HG03039 (cell line): ENCODE results near the gene CDCP2.
"Not testable (repeated sequence)": the region's sequence is repeated elsewhere in the genome, so short reads cannot be mapped to it uniquely, and the experiment has no call there.

Source experiments
- ATAC-seq: cut with Tn5 transposase; IDR thresholded peaks from one replicate; pipeline ENCODE4 v1.9.1; 2021; ENCODE audit warnings: mild to moderate bottlenecking, moderate library complexity; ENCODE audit not compliant: unreplicated experiment

Gene CDCP2

DNA sequence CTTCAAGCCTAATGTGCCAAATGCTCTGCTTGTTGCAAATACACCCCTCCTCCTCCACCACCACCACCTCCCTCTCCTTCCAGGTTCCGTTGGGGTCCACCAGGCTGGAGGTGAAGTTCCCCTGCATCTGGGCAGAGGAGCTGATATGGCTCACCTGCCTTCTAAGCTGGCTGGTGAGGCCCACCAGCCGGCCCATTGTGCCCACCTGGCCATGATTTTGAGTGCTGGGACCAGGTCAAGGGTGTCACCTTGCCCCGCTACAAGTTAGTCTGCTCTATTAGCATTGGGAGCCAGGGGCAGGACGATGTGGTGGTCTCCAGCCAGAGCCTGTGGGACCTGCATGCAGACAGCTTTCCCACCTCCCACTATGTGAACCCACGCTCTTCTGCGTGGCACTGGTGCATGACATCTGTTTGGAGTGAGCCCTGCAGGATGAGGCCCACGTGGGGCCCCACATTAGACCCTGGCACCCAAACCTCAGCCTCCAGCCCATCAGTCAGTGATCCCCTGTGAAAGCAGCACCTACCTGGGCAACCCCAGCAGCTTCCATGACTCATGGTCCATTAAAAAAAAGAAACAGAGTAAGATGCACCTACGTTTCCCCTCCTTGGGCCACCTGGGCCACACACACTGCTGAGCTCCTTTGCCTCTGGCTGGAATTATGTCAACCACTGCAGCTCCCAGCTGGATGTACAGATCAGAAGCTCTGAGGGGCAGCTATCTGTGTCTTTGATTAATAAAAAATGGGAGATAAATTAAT is 15.6 kb upstream of the CDCP2 start:
- ATAC-seq: no peak

DNA sequence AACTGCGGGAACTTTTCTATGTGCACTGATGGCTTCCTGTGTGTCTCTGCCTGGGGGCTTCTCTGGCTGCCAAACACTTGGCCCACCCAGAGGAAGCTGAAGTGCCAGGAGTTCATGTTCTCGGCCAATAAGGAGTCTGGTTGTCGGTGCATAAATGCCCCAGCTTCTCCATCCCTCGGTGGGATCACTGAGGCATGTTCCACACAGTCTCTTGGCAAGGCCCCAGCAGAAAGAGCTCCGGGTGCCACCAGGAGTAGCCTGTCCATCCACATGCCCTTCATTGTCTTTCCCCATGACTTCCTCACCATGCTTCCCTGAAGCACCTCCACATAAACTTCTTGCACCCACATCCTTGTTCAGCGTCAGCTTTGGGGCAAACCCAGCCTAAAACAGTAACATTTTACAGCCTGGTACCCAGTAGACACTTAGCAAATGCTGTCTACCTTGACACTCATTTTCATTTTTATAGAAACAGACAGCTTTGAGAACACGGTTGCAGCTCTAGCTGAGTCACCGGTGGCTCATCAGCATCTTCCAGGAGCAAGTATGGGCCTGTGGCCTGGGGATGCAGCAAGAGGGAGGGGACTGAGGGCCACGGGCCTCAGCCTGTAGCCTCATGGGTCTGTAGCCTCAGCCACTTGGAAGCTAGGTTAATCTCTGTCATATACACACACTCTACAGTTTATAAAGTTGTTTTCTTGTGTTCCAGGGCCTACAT is 14.8 kb upstream of the CDCP2 start:
- ATAC-seq: no peak

DNA sequence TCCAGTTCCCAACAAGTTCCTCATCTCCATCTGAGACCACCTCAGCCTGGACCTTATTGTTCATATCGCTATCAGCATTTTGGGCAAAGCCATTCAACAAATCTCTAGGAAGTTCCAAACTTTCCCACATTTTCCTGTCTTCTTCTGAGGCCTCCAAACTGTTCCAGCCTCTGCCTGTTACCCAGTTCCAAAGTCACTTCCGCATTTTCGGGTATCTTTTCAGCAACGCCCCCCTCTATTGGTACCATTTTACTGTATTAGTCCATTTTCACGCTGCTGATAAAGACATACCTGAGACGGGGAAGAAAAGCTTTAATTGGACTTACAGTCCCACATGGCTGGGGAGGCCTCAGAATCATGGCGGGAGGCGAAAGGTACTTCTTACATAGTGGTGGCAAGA is 13.6 kb upstream of the CDCP2 start:
- not testable (repeated sequence) for ATAC-seq

DNA sequence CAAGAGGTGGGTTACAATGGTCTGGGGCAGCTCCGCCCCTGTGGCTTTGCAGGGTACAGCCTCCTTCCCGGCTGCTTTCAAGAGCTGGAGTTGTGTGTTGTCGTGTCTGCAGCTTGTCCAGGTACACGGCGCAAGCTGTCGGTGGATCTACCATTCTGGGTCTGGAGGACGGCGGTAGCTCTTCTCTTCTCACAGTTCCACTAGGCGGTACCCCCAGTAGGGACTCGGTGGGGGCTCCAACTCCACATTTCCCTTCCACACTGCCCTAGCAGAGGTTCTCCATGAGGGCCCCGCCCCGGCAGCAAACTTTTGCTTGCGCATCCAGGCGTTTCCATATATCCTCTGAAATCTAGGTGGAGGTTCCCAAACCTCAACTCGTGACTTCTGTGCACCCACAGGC is 12.3 kb upstream of the CDCP2 start:
- no peak for ATAC-seq

DNA sequence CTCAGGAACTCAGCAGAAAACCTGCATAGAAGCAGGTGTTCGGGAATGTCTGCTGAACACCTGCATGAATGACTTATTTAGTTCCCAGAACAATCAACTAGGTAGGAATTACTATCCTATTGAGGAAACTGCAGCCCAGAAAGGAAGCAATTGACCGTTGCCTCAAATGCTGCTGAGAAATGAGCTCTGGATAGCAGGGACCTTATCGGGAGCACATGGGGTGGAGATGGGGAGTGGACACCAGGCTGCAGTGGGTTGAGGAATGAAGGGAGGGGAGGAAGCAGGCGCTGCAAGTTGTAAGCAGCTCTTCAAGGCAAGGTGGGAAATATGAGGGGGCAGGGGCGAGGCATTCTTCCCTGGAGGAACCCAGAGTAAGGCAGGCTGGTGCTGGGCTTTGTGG is 10.8 kb upstream of the CDCP2 start:
- ATAC-seq: no peak

DNA sequence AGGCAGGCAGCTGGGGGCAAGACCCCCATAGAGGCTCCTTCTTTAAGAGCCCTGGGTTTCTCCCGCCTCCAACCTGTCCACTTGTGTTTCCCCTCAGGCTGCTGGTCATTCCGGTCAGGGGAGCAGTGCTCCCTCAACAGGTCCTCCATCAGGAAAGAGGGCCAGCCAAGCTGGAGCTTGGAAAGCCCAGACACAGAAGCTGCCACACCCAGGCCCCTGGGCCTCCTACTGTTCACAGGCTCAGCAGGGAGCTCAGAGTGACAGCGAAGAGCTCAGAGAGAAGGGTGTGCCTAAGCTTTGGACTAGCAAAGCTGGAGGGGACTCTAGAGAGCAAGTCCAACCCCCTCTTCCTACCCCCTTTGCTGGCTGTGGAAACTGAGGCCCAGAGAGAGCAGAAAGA is 10.3 kb upstream of the CDCP2 start:
- no peak for ATAC-seq

DNA sequence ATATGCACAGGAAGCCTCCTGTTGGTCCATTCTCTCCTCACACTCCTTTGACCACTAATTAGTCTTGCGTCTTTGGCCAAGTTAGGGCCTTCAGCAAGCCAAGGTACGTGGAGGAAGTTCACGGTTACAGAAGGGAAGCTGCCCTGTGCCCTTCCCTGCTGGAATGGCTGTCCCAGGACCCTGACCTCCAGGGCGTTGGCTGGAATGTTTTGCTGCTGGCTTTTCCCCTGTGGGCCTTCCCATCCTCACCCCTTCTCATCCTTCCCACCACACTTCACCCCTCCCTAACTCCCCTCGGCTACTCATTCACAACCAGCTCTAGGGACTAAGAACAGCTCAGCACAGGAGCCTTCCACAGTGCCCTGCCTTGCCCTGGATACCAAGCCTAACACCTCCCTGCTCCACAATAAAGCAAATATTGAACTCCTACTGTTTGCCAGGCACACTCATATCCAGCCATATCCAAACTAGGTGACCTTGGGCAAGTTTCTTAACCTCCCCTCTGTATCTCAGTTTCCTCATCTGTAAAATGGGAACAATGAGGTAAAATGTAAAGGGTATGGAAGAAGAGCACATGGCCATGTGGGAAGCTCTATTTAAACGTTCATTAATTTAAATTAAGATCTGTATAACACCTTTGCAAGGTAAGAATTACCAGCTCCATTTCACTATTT is 8.8 kb upstream of the CDCP2 start:
- no peak for ATAC-seq

DNA sequence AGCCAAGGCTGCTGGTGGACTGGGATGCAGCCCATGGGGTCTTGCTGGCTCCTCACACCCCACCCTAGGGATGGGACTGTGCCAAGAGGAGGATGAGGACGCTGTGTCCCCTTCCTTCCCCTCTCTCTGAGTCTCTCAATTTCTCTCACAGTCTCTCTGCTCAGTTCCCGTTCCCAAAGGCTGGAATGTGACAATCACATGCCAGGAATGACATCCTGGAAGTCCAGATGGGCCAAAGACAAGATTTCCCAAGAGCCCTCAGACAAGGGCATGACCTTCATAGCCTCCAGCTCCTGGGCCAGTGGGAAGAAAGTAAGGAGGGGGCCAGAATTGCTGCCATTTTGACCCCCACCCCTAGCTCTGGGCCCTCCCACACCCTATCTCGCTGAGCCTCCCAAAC is 7.6 kb upstream of the CDCP2 start:
- ATAC-seq: no peak

DNA sequence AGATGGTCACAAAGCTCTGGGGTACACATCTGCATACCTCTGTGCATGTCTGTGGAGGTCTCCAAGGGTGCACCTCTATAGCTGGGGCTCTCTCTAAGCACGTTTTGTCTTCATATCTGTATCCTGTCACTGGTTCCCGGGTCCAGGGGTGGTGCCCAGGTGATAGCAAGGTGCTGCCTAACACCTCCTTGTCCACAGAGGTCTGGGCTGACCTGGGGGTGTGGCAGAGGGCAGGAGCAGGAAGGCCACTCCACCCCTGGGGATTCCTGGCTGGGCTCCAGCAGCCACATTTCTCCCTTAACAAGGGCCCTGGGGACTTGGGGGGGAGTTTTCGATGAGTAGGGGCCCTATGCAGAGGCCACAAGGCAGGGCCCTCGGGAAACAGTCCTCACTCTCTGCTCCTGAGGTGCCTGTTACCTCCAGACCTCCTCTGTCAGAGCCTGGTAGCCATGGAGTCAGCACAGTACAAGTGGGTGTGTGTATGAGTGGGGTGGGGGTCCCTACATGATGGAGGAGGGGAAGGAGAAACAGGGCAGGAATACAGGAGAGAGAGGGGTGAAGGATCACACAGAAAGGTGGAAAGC is 7.0 kb upstream of the CDCP2 start:
- ATAC-seq: no peak

DNA sequence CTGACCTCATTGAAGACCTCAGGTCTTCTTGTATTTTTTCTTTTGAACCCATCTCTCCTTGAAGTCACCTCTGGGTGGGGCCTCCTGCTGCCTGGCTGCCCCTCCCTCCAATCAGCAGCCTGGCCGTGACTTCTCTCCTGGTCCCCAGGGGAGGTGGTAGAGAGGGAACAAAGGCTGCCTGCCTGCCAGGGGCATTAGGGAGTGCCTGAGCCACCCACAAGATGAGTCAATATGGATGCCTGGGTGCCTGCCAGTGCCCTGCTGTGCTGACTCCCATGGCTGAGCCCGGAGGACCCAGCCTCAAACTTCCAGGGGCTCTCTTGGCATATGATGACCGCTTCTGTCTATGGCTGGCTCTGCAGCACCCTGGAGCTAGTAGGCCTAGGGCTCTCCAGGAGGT is 5.3 kb upstream of the CDCP2 start:
- ATAC-seq: no peak

DNA sequence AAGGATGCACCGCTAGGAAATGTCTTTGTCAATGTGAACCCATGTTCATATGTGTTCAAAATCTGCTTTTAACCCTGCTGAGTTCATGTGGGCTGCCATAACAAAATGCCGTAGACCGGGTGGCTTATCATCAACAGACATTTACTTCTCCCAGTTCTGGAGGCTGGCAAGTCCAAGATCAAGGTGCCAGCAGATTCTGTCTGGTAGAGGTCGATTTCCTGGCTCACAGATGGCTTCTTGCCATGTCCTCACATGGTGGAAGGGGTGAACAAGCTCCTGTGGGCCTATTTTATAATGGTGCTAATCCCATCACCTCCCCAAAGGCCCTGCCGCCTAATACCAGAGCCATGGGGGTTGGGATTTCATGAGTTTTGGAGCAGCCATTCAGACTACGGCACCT is 4.6 kb upstream of the CDCP2 start:
- ATAC-seq: no peak

DNA sequence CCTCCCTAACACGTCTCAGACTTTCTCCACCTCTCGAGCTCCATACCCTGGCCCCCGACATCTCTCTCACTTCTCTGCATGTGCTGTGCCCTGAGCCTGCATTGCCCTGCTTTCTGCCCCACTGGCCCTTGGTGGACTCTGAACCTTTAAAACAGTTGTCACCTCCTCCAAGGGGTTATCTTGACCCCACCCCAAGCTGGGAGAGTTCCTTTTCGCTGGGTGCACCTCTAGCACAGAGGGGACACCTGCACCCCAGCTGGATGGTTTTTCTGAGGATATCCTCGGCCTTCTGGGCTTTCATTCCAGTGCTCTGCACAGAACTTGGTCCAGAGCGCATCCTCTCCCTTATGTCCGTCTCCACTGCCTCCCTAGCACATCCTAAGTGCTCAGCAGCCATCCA is 4.2 kb upstream of the CDCP2 start:
- no peak for ATAC-seq

DNA sequence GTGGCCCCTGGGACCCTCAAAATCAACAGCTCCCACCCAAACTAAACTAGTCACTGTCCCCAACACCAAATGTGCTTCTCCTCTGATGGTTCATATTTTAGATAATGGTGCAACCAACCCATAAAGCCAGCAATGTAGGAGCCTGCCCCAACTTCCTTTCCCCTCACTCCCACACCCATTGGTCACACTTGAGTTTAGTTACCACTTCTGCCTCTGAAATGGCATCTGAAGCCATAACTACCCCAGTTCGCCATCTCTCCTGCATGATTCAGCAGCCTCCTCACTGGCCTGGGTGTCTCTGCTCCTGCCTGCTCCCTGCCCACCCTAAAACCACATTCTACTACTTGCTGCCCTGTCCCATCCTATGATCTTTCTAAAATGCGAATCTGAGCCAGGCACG is 3.4 kb upstream of the CDCP2 start:
- no peak for ATAC-seq

DNA sequence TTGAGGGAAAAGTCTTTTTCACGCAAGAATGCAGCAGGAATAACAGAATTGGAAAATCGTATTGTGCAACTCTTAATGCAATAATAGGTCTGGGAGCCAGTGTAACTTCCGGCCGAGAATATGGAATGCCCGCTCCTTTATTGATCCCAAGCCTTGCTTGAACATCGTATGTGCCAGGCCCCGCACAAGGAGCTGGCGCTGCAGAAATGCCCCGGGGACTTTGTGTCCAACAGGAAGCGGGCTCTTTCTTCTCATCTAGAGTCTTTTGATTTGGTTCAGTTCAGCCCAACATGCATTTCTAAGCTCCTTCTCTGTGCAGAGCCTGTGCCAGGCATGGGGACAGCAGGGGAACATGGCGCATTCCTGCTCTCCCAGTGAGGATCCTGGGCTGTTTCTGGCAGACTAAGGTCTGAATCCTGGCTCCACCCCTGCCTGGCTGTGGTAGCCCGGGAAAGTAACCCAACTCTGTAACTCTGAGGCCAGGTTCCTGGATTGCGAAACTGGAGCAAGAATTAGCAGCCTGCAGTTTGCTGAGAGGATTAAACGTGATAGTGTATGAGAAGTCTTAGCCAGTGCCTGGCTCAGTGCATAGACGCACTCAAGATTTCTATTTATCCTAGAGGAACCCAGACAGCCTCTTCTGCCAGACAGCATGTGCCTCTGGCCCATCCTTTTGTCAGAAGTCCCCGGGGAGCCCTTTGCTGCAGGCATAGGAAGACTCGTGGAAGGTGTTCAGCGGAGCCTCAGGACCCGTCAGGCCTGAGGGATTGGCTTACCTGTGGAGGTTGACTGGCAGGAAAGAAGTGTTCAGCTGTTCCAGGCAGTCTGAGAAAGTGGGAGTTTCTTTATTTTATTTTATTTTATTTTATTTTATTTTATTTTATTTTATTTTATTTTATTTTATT is 987 bp upstream of the CDCP2 start:
- ATAC-seq: no peak

DNA sequence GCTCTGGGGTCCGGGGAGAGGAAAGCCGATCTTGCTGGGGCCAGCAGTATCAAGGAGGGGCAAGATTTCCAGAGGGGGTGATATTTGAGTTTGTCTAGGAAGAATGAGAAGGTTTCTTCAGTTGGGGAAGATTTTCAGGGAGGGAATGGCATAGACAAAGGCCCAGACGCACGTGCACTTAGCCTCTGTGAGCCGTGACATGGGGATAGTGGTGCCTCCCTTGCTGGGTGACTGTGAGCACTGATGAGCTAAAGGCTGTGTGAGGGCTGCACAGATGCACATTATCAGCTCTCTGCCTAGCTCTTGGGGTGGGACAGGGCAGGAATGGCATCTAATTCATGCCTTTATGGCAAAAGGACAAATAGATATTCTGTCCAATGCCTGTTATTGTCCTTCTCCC is 1.8 kb downstream of the CDCP2 start:
- no peak for ATAC-seq

DNA sequence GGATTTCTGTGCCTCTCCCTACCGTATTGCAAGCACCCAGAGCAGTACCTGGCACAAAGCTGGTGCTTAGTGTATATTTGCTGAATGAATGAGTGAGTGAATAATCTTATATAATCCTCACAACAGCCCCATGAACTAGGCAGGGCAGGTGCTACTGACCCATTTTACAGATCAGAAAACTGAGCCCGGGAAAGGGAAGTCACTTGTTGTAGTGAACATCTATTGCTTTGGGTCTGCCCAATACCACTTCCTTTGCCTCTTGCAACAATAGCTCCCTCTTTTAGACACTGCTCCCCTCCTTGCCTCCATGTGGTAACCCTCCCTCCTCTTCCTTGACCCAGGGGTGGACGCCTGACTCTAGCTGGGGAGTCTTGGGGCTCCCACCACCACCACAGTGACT is 3.1 kb downstream of the CDCP2 start:
- ATAC-seq: no peak

DNA sequence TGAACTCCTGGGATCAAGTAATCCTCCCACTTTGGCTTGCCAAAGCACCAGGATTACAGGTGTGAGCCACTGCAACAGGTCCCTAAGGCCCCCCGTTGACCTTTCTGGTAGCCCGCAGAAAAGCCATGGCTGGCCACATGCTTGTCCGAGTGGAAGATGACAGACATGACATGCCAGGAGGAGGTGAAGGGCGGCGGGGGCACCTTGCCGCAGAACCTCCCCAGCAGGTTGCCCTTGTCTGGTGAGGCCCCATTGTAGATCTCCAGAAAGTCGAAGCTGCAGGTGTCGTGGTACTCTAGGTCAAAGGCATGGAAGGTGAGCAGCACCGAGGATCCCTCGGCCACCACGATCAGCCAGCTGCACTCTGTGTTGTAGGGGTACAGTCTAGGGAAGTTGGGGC is 8.4 kb downstream of the CDCP2 start:
- no peak for ATAC-seq

DNA sequence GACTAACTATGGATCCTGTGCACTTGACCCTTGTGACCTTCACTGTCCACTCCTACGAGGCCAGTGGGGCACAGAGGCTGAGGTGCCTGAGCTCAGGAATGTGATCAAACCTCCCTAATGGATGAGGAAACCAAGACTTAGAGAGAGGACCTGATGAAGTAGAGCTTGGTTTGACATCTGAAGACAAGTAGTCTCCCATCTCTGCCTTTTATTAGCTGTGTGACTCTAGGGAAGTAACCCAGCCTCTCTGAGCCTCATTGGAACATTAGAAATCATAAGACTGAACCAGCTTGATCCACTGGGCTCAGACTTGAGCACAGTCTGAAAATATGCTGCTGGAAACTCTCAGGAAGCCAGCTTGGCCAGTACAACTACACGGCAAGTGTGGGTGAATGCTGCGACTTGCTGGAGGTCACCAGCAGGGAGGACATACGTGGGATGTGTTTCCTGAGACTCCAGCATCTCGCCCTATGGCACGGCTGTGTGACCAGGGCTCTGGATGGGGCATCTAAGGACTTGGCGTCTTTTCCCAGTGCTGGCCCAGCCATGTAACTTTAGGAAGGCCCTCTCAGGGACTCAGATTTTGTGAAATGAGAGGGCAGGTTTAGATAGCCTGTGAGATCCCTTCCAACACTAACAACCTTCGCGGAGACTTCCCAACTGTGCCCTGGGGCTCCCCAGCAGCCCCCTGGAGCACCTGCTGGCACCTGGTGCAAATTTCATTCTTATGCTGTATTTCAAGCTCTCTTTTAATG is 10.5 kb downstream of the CDCP2 start:
- ATAC-seq: no peak

DNA sequence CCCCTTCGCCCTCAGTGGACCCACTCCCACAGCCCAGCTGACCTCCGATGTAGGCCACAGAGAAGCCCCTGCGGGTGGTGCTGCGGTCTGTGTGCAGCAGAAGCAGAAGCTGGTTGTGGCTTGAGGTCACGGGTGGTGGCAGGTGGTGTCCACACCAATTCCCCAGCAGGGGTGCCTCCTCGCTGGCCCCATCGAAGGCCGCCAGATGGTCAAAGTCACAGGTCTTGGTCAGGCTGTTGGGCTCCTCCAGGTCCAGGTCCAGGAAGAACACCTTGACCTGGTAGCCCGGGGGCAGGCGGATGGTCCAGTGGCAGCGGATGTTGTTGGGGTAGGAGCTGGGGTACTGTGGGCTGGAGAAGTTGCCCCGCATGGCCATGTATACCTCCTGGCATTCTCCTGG is 13.1 kb downstream of the CDCP2 start:
- ATAC-seq: no peak

DNA sequence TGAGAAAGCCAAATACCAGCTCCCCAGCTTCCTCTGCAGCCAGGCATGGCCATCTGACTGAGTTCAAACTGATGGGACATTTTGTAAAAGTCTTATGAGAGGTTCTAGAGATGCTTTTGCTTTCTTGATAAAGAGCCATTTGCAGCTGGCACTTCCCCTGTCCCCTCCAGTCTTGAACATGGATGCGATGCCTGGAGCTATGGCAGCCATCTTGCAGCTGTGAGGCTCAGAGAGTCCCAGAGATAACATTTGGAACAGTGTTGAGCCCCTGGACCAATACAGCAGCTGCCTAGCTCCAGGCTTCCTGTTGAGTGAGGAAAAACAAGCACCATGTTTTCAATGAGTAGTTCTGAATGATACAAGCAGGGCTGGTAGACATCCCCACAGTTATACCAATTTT is 13.8 kb downstream of the CDCP2 start:
- no peak for ATAC-seq
